ENCODE results near the gene ZNF862.

GRCh38 chr7:149851449-149851848 is 13.3 kb downstream of the ZNF862 start:
- TF ChIP-seq, protein P1, sequence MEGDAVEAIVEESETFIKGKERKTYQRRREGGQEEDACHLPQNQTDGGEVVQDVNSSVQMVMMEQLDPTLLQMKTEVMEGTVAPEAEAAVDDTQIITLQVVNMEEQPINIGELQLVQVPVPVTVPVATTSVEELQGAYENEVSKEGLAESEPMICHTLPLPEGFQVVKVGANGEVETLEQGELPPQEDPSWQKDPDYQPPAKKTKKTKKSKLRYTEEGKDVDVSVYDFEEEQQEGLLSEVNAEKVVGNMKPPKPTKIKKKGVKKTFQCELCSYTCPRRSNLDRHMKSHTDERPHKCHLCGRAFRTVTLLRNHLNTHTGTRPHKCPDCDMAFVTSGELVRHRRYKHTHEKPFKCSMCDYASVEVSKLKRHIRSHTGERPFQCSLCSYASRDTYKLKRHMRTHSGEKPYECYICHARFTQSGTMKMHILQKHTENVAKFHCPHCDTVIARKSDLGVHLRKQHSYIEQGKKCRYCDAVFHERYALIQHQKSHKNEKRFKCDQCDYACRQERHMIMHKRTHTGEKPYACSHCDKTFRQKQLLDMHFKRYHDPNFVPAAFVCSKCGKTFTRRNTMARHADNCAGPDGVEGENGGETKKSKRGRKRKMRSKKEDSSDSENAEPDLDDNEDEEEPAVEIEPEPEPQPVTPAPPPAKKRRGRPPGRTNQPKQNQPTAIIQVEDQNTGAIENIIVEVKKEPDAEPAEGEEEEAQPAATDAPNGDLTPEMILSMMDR (conservative IDR thresholded peaks at IDR 0.05; ENCODE audit: low read length): no peak
- TF ChIP-seq EZH2phosphoT487 (IDR thresholded peaks at IDR 0.05; ENCODE audit: borderline replicate concordance, low read depth, low read length): no peak
